ENCODE data around the gene PARP6.

- TF ChIP-seq CTCF (IDR thresholded peaks at IDR 0.05) (no peak), POLR2A (IDR thresholded peaks at IDR 0.05) (no peak)
These were observed 66.3 kb downstream of the PARP6 start for GRCh38 chr15:72205896-72206676.

All from ovary (tissue), 3 donors.